GF-D8 (cell line): ENCODE measurements around the gene SLC12A6.
"Not testable (repeated sequence)": the region's sequence is repeated elsewhere in the genome, so short reads cannot be mapped to it uniquely, and the experiment has no call there.

Experiments used
- DNase-seq: peaks from one replicate; lab custom pipeline; 2025; lab: John Stamatoyannopoulos, UW

SLC12A6 gene

DNA sequence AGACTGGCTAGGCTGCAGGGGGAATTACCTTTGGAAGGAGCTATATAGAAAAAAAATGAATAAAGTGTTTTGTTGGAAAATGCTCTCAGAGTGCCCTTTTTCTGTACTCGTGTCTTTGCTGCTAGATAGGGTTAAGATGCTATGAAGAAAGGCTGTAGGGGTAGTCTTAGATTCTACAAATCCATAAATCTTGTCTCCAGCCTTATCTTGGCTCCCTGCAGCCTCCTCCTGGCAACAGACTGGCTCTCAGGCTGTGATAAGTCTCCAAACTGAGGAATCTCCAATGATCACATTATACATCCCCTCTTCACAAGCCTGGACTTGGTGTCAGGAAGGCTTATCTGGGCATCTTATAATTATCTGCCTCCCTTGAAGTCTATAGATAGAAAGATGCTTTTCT lies 20.1 kb upstream of the SLC12A6 start:
- no peak for DNase-seq

GRCh38 chr15:34355241-34355640 lies 17.7 kb upstream of the SLC12A6 start:
- DNase-seq, result no peak

- no peak for DNase-seq
Observed at GRCh38 chr15:34354286-34354685, 16.7 kb upstream of the SLC12A6 start.

GRCh38 chr15:34353627-34354026 lies 16.0 kb upstream of the SLC12A6 start:
- DNase-seq, result no peak

GRCh38 chr15:34352996-34353395 lies 15.4 kb upstream of the SLC12A6 start:
- not testable (repeated sequence) for DNase-seq

DNA sequence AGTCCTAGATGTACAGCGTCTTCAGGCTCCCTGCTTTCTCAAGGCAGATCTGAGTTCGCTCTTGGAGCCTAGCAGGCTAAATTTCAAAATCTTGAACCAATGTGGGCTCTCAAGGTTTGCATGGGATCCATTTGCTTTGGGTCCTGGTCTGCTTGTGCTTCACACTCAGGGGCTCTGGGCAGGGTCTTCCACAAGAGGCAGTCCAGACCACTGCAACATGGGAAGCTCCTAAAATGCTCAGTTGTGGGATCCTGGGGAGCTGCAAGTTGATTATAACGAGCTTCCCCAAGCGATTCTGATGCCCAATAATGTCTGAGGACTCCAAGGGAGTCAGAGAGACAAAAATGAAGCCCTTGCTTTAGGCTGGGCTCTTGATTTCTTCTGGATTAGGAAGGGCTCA lies 12.2 kb upstream of the SLC12A6 start:
- no peak for DNase-seq

DNA sequence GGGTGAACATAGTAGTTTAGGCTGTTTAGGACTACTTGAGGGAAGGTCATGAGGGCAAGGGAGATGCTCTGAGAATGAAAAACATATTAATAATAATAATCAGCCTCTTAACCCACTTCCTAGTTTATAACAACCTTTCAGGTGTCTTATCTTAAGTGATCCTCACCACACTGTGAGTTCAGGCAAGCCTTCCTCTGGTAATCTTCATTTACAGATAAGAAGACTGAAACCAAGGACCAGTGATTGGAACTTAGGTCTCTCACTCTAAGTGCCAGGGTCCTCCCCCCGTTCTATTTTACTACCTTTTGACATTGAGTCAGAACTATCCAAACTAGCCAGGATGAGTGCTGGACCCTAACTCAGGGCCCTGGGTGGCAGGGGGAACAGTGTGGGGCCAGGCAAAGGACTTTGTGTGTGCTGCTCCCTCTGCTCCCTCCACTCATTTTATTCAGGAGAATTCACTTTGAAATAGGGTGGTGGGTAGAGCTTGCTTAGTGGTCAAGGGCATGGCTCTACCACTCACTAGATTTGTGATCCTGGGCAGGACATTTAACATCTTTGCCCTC lies 11.2 kb upstream of the SLC12A6 start:
- no peak for DNase-seq

DNA sequence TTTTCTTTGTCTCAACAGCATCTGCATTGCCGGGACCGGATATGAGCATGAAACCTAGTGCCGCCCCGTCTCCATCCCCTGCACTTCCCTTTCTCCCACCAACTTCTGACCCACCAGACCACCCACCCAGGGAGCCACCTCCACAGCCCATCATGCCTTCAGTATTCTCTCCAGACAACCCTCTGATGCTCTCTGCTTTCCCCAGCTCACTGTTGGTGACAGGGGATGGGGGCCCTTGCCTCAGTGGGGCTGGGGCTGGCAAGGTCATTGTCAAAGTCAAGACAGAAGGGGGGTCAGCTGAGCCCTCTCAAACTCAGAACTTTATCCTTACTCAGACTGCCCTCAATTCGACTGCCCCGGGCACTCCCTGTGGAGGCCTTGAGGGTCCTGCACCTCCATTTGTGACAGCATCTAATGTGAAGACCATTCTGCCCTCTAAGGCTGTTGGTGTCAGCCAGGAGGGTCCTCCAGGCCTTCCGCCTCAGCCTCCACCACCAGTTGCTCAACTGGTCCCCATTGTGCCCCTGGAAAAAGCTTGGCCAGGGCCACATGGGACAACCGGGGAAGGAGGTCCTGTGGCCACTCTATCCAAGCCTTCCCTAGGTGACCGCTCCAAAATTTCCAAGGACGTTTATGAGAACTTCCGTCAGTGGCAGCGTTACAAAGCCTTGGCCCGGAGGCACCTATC lies 10.5 kb upstream of the SLC12A6 start:
- DNase-seq, result no peak

DNA sequence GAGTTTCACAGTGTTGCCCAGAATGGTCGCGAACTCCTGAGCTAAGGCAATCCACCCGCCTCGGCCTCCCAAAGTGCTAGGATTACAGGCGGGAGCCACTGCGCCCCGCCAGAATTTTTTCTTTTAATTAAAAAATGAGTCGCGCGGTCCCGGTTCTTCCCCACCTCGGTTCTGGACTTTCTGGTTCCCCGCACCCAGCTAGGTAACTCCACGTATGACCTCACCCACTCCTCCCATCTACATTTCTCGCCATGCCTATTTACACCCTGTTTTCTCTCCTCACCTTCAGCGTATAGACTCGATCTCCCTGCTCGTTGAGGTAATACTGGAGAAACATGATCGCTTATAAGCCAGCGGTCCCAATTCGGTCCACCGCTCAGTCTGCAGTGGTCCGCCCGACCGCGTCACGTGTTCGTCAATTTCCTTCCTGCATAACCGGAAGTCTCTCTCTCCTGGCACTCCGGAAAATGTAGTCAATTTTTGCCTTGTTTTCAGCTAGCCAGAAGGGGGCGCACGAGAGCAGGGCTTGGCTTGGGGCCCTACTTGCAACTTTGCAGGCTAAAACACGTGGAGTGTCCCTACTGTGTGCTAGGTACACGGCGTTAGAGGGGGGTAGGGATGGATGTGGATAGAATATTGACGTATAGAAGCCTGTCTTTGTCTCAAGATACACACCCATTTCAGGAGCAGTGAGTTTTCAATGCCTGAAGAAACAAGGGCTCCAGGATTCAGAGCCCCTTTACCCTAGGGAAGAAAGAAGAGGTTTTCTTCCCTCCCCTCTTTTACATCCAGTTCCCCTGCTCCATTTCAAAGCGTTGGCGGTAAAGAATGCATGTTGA lies 5.4 kb upstream of the SLC12A6 start, which contains the start of the genes NOP10 and NUTM1:
Gene NOP10, minus strand, starts transcription at position 400 of the 839 bp plus-strand sequence. Its CDS starts 63 bp downstream, at position 337.
Gene NUTM1, plus strand, starts transcription at position 579 of the 839 bp plus-strand sequence. CDS start 382 bp downstream, outside the sequence.
- peak; percentile 57 for DNase-seq

DNA sequence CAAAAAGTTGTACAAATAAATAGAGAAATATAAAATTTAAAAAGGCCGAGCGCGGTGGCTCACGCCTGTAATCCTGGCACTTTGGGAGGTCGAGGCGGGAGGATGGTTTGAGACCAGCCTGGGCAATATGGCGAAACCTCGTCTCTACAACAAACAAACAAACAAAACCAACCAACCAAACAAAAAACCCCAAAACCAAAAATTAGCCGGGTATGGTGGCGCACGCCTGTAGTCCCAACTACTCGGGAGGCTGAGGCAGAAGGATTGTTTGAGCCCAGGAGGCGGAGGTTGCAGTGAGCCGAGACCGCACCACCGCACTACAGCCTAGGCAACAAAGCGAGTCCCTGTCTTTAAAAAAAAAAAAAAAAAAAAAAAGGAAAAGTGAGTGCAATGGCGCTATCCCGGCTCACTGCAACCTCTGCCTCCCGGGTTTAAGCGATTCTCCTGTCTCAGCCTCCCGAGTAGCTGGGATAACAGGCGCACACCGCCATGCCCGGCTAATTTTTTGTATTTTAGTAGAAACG lies 4.7 kb upstream of the SLC12A6 start:
- DNase-seq, result not testable (repeated sequence)

DNA sequence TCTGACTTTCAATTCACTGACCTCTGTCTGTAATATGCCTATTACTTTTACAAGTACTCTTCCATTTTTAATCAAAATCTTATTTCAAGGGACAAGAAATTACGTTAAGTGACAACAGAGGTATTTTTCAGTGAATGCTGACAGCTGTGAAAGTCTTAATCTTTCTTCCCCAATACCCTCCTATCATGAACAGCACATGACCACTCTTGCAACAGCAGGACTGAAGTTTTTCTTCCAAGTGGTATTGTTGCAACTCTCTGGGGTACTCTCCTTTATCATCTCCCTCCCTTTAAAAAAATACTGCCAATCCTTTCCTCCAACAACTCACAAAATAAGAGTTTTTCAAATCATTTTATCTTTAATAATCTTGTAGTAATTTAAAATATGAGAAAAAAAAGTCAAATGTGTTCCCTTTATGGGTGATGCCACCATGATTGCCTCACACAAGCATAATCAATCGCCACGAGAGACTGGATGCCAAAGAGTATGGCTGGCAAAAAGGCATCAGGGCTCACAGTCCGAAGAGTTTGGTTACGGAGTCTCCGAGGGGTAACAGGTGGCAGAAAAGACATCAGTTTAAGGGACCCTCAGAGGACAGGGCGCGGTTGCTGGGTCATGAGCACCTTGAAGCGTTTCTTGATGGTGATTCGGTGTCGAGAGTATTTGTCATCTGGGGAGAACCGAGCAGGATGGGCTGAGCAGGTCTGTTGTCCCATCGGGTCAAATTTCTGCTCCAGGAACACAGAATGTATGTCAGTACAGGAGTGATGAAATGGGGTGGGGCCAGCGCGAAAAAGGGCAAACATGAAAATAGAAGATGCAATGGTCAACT lies 4.0 kb upstream of the SLC12A6 start:
- DNase-seq, result peak; percentile 47

GRCh38 chr15:34339946-34340345 lies 2.4 kb upstream of the SLC12A6 start:
- DNase-seq, result no peak

DNA sequence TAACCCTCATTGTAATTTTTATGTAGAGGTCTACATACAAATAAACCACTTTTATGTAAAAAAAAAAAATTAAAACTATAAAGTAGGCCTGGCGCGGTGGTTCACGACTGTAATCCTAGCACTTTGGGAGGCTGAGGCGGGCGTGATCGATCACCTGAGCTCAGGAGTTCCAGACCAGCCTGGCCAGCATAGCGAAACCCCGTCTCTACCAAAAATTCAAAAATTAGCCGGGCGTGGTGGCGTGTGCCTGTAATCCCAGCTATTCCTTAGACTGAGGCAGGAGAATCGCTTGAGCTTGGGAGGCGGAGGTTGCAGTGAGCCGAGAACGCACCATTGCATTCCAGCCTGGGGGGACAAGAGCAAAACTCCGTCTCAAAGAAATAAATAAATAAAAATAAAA lies 766 bp upstream of the SLC12A6 start:
- no peak for DNase-seq

DNA sequence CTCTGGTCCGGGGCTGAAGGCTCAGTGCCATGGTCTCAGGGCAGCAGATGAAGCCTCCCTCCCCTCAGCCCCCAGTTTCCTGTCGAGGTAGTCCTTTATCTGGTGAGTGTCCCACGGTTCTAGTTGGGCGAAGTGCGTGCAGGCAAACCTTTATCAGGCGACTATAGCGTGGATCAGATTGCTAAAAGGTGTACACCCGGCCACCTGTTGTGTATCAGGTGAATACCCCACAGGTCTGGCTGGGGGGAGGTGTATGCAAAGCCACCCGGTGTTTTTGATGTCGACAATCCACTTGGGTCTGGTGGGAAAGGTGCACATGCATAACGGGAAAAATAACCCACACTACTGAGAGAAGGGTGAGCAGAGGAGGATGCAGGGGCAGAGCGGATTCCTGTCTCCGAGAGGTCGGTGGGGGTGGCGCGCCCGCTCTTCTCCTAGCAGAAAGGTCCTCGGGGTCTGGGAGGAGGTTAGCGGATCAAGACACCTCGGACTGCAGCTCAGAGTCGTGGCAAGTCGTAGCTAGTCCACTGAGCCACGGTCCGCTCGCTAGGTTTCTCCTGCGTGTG lies 507 bp downstream of the SLC12A6 start:
- DNase-seq, result no peak

DNA sequence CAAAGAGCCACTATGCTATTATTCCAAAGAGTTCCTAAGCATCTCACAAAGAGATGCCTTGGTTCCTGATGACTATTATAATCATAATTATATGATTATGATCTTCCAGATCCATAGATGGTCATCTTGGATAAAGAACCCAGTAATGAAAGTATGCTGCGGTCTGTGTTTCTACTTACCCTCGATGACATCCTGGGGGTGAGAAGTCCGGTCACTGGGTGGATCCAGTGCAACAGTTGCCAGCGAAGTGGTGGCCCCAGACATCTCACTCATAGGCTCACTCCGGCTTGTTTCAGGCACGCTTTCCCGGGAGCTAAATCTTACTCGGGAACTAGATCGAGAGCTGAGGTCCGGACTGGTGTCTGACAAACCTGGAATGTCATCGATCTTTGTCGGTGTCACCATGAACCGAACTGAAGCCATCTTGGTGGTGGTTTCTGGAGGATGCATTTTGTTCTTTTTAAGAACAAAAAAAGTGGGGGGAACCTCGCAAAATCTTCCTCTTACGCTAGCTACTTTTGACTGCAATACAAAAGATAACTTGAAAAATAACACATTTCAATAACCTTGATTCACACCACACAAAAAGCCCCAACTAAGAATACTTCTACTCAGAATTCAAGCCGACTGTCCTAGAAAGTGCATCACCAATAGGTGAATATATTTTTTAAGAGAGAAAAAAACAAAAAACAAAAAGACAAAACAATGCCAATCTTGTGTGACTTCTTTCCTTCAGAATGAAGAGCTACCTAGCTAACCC lies 1.2 kb downstream of the SLC12A6 start:
- no peak for DNase-seq

DNA sequence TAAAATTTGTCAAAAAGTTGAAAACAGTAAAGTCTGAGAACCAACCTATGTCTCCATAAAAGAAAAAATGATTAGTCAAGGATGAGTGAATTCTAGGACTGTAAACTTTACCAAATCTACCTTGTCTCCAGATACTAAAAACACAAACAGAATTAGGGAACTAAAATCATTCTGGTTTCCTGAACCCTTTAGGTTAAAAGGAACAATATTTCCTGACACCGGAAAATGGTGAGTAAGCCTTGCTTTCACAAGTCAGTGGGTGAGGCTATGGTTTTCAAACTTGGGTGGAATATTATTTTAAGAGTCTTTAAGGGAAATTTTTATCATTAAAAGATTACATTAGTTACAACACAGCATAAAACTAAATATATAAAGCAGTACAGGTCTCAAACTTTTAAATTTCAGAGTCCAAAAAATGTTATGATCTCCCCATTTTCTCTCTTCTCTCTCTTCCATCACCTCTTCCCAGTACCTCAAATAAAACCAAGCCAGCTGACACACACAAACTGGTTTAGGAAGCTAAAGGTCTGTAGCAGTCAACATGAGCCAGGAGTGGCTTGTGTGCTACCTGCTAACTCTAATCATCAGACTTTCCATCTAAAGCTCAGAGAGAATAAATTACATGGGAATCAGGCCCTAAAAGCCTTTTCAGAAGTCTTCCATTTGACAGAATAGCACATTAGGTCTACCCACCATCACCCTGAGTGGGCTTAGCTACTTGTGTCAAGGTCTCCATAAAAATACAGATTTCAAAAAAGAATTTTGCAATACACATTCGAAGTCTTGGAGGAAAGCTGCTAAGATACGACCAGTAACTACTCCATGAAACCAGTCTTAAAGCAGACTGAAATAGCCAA lies 2.2 kb downstream of the SLC12A6 start:
- peak; percentile 64 for DNase-seq

- DNase-seq, result no peak
Observed at GRCh38 chr15:34334672-34335071, 2.9 kb downstream of the SLC12A6 start.

- peak; percentile 0 for DNase-seq
Observed at GRCh38 chr15:34332553-34333120, 4.9 kb downstream of the SLC12A6 start.

DNA sequence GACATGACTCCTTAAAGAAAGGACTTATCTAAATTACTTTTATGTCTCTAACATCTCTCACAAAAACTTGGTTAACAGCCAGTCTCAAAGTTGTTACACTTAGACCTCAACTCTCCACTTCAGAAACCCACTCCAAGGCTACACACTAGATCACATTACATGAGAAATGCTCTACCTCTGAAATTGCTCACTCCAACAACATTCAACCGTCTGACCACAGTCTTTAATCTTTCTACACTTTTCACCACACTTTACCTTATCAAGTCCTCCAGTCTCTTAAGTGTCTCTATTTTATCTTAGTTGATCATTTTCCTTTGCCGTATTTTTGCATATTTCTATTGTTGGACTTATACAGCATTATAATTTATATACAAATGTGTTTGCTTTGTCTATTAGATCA lies 5.8 kb downstream of the SLC12A6 start:
- peak; percentile 38 for DNase-seq
